Stimulated activated CD8-positive, alpha-beta memory T cell treated with anti-CD3 and anti-CD28 coated beads, Interleukin-2, amount 100 ng/mL, for 48 hours (primary cell): ENCODE results near the gene SRPX2.
"Not testable (repeated sequence)": the region's sequence is repeated elsewhere in the genome, so short reads cannot be mapped to it uniquely, and the experiment has no call there.

ENCODE experiments used
- DNase-seq, 2 donors: peaks; one replicate each; pipeline ENCODE4 v3.0.0-alpha.2; 2020; ENCODE audit warnings: low read depth in 2 of 2

SRPX2 gene

GRCh38 chrX:100700809-100701208 lies 56.8 kb downstream of the SRPX2 start:
- no peak for DNase-seq

GRCh38 chrX:100704581-100705203 lies 60.7 kb downstream of the SRPX2 start:
- DNase-seq: no peak

DNA sequence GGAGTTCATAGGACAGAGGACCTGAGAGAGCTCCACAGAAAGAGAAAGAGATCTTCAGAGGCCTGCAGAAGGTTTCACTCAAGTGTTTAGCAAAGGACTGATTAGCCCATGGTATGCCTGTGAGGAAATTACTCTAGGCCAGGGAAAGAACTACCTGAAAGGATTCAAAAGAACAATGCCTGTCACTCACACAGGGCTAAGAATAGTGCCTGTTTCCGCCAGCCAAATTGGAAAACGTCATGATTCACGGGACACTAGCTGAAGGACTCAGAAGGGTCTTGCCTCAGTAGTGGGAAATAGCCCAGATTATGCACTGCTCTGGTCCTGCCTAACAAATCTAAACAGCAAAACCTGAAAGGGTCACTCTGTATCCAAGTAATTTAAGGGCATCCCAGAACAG lies 66.8 kb downstream of the SRPX2 start:
- DNase-seq: no peak

DNA sequence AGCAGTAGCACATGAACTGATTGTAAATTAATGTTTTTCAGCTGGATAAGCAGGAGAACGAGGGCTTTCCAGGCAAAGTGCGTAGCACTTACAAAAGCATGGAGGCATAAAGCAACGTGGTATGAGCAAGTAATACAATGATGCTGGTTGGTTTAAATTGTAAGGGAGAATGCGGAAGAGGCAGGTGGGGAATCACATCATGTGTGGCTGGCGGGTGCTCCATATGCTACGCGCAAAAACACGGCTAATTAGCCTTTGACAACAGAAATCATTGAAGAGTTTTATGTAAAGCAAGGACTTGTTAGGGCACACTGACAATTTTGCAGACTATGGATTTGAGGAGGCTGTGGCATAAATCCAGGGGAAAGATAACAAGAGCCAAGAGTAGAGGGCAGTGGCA lies 73.4 kb downstream of the SRPX2 start:
- no peak for DNase-seq

DNA sequence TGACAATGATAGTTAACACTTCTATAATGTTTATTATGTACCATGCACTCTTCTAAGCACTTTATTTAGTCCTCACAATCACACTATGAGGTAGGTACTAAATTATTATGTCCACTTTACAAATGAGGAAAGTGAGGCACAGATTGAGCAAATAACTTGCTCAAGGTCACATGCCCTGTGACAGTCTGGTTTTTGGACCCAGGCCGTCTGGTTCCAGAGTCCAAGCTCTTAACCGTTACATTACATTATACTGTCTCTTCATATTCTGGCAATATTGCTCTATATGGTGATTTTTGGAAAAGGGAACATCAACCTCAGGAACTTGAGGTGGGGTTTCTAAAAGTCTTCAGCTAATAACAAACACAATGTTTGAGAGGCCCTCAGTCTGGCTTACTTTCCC lies 75.1 kb downstream of the SRPX2 start:
- no peak for DNase-seq

- DNase-seq: no peak
Observed at GRCh38 chrX:100720301-100720700, 76.3 kb downstream of the SRPX2 start.

DNA sequence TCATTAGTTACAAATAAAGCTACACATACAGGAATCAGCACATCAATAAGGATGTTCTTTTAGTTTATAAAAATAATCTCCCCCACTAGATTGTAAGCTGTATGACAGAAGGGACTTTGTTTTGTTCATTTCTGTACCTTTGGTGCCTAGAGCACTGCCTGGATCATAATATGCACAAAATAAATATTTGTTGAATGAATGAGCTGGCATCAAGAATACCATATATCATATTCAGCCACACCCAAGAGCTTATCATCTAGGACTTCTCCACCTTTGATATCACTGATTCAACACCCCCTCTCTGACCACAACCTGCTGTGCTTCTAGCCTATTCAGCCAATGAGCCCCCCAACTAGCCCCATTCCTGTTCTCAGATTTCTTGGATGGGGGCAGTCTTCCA lies 77.3 kb downstream of the SRPX2 start:
- no peak for DNase-seq

DNA sequence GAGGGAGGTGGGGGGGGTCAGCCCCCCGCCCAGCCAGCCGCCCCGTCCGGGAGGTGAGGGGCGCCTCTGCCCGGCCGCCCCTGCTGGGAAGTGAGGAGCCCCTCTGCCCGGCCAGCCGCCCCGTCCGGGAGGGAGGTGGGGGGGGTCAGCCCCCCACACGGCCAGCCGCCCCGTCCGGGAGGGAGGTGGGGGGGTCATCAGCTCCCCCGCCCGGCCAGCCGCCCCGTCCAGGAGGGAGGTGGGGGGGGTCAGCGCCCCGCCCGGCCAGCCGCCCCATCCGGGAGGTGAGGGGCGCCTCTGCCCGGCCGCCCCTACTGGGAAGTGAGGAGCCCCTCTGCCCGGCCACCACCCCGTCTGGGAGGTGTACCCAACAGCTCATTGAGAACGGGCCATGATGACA lies 80.0 kb downstream of the SRPX2 start:
- DNase-seq: not testable (repeated sequence)
